ENCODE measurements around the gene C2CD3. TPM values are rescaled to one million over a fixed set of nuclear protein-coding genes. Genes with fewer than 3 reads are reported as not detected.

C2CD3 gene
- total and polyA plus RNA-seq, 4 donors = 3.1 to 14.5 (median 6.7) TPM

- no peak for DNase-seq (ENCODE audit: low spot score)
- H3K9ac ChIP-seq (ENCODE audit: low read depth in 1 of 2, low read length in 2 of 2) = no peak overlapping the region
- H3K27me3 ChIP-seq (ENCODE audit: control insufficient read depth in 4 of 4, insufficient read depth in 4 of 4, low read length in 3 of 4) = no peaks in the 10 kb centered on the region
- H3K4me3 ChIP-seq (ENCODE audit: low read depth in 1 of 3, low read length in 3 of 3) = no peak overlapping the region
- WGBS = 92% methylated on average over 1 of the region's 1 CpG
- peaks cover 2 to 27% (median 24%) of the 10 kb centered on the region in 4 donors for H3K36me3 ChIP-seq (ENCODE audit: control insufficient read depth in 4 of 4, insufficient read depth in 3 of 4, low read depth in 1 of 4, low read length in 3 of 4)
- no peak for TF ChIP-seq TAF1 (conservative IDR thresholded peaks at IDR 0.05)
- no peak for TF ChIP-seq GABPA (IDR thresholded peaks at IDR 0.05 in 1 of 2, conservative IDR thresholded peaks at IDR 0.05 in 1 of 2)
- no peak for TF ChIP-seq CTCF (IDR thresholded peaks at IDR 0.05; ENCODE audit: low read depth, low read length, missing input control)
- TF ChIP-seq HNF4A (conservative IDR thresholded peaks at IDR 0.05) = no peak
- TF ChIP-seq SP1 (IDR thresholded peaks at IDR 0.05) = no peak
- TF ChIP-seq JUND (IDR thresholded peaks at IDR 0.05) = no peak
- TF ChIP-seq FOXA1 (IDR thresholded peaks at IDR 0.05) = no peak
- TF ChIP-seq RAD21 (IDR thresholded peaks at IDR 0.05) = no peak
- TF ChIP-seq FOXA2 (IDR thresholded peaks at IDR 0.05) = no peak
- no peak for TF ChIP-seq ZBTB33 (IDR thresholded peaks at IDR 0.05)
- TF ChIP-seq REST (IDR thresholded peaks at IDR 0.05) = no peak
- no peak for TF ChIP-seq ATF3 (IDR thresholded peaks at IDR 0.05)
- TF ChIP-seq EGR1 (IDR thresholded peaks at IDR 0.05; ENCODE audit: low read depth in 2 of 2) = no peak
- TF ChIP-seq NR2F2 (IDR thresholded peaks at IDR 0.05) = no peak
- no peak for TF ChIP-seq YY1 (IDR thresholded peaks at IDR 0.05)
- no peak for TF ChIP-seq HNF4G (IDR thresholded peaks at IDR 0.05)
- no peak for TF ChIP-seq RXRA (IDR thresholded peaks at IDR 0.05)
- no peak for TF ChIP-seq MAX (IDR thresholded peaks at IDR 0.05)
- no peak overlapping the region for H3K27ac ChIP-seq (ENCODE audit: low read depth in 1 of 2, low read length in 2 of 2)
- H3K4me1 ChIP-seq (ENCODE audit: control insufficient read depth in 4 of 4, insufficient read depth in 4 of 4, low read length in 3 of 4) = no peaks in the 10 kb centered on the region
- no peaks in the 10 kb centered on the region for H3K9me3 ChIP-seq (ENCODE audit: control insufficient read depth in 4 of 4, low read length in 3 of 4)
Observed at GRCh38 chr11:74100735-74101134, 70.1 kb downstream of the C2CD3 start.

Data from liver (tissue), 9 donors.